NCI-H2227 (cell line): ENCODE results near the gene RABGEF1.
"Not testable (repeated sequence)": the region's sequence is repeated elsewhere in the genome, so short reads cannot be mapped to it uniquely, and the experiment has no call there.

Source experiments
- DNase-seq: peaks from one replicate; lab custom pipeline; 2025; ENCODE audit not compliant: unreplicated experiment; lab: John Stamatoyannopoulos, UW

Gene RABGEF1

GRCh38 chr7:66740302-66740979, at the start of gene RABGEF1:
TSS of gene RABGEF1 (plus strand) at chr7:66740733. CDS start at chr7:66771900, 31,167 bp downstream.
- peak; percentile 99 for DNase-seq

DNA sequence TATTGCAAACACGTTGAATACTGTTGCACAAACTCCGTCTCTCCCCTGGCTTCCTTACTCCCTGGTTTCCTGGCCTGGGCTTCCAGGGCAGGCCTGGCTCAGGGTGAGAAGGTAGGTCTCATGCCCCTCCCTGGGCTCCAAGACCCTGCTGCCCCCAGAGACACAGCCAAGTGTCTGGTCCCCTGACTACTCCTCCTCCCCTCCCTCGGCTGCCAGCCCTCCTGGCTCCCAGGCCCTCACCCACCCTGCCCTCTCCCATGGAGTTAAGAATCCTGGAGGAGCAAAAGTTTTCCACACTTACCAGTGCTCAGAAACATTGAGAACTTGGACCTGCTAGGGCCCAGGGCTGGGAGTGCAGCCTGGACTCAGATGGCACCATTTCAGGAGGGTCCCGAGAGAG, 47.2 kb upstream of the RABGEF1 start:
- DNase-seq = no peak

- no peak for DNase-seq
Observed at GRCh38 chr7:66694286-66694685, 46.2 kb upstream of the RABGEF1 start.

GRCh38 chr7:66695417-66695816, 45.1 kb upstream of the RABGEF1 start:
- DNase-seq = not testable (repeated sequence)

DNA sequence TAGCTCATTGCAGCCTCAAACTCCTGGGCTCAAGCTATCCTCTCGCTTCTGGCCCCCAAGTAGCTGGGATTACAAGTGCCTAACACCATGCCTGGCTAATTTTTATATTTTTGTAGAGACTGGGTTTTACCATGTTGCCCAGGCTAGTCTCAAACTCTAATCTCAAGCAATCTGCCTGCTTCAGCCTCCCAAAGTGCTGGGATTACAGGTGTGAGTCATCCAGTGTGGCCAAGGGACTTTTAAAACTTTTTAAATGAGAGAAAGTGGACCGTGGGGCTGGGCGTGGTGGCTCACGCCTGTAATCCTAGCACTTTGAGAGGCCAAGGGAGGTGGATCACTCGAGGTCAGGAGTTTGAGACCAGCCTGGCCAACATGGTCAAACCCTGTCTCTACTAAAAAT, 44.4 kb upstream of the RABGEF1 start:
- DNase-seq = not testable (repeated sequence)

DNA sequence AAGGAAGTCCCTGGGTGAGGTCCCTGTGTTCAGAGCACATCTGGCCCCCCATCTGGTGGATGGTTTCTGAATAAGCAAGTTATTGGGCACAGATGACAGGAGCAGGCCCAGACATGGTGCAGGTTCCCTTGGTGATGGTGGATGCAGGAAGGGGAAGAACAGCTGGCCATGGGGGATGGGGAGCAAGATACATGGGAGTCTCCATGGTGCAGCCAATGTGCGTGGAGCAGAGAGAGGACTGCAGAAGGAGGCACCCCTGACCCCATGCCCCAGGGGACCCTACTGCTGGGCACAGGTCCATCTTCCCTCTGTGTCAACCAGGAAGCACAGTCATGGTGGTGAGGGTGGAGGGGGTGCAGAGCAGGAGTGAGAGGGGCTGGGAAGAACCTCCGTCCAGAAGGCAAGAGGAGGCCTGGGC, 43.8 kb upstream of the RABGEF1 start:
- peak; percentile 24 for DNase-seq

DNA sequence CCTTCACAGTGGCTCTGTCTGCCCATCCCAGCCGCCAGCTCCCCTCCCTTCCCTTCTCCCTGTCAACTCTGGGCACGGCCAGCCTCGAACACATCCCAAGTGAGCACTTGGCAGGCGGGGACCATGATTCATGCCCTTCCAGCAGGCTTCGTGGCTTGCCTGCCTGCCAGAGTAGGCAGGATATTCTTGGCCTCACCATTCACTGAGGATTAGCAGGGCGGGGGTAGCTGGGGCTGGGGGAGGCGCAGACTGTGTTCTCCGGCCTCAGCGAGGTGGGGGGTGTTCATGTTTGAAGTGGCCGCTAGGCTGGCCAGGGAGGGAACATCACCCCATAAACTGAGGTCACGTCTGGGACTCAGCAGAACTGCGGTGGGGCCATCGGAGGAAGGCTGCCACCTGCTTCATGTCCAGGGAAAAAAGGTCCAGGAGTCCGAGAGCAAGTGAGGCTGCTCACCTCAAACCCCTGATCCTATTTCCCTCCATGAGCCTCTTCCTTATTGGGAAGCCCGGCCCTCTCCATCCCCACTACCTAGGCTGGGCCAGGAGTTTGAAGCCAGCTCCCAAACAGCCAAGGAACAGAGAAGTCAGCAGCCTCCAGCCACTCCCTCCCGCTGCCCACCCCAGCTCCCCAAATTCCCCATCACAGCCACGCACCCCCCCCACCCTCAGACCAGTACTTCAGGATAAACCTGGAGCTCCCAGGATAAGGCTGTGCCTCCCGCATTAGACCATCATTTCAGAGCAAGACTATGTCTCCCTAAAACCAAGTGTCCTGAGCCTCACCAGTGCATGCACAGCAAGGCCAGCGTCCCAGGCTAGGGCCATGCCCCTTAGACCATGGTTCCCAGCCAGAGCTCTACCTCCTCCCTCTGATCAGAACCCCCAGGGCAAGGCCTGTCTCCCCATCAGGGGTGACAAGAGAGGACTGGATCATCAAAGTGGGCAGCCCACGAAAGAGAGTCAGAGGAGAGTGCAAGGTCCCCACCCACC, 42.8 kb upstream of the RABGEF1 start:
- no peak for DNase-seq

- no peak for DNase-seq
Observed at GRCh38 chr7:66698652-66699205, 41.8 kb upstream of the RABGEF1 start.

GRCh38 chr7:66699998-66700397, 40.5 kb upstream of the RABGEF1 start:
- DNase-seq = no peak

DNA sequence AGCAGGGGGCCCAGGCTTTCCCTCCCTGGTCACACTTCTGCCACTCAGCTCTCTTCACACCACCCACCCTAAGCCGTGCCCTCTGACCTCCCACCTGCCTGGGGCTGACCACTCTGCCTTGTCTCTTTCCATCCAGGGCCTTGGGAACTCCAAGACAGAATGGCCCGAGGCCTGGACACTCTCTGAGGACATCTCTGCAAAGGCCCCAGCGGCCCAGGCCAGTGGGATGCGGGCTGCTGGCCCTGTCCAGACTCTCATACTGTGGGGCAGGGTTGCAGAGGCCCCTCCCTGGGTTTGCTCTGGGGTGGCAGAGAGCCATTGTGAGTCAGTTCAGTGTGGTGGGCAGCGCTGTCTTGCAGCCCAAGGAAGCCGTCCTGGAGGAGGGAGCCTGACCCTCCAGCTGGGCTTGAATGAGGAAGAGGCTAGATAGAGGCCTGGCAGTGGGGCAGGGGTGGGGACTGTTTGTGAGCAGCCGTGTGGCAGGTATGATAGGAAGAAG, 39.9 kb upstream of the RABGEF1 start:
- DNase-seq = no peak

- DNase-seq = no peak
Observed at GRCh38 chr7:66707825-66708224, 32.7 kb upstream of the RABGEF1 start.

GRCh38 chr7:66710752-66711151, 29.8 kb upstream of the RABGEF1 start:
- not testable (repeated sequence) for DNase-seq

DNA sequence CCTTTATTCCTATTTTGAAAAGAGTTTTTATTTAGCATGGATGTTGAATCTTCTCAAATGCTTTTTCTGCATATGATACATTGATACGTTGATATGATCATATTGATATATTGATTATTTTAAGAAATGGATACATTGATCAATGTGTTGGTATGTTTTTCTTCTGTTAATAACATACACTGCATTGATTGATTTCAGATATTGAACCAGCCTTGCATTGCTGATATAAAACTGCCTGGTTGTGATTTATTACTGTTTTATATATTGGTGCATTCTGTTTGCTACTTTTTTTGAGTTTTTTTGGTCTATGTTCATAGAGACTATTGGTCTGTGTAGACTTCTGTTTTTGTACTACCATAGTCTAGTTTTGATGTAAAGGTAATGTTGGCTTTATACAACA, 26.8 kb upstream of the RABGEF1 start:
- DNase-seq = no peak

- DNase-seq = not testable (repeated sequence)
Observed at GRCh38 chr7:66716634-66717033, 23.9 kb upstream of the RABGEF1 start.

DNA sequence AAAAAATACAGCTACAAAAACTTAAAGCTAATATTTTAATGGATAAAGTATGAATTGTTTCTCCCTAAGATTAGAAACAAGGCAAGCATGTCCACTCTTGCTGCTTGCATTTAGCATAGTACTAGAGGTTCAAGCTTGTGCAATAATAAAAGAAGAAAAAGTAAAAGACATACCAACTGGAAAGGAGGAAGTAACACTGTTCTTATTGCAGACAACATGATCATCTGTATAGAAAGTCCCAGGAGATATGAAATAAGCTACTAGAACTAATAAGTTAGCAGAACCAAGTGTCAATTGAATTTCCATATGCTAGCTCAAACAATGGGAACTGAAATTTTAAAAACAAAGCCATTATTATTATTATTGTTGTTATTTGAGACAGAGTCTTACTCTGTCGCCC, 20.0 kb upstream of the RABGEF1 start:
- no peak for DNase-seq

DNA sequence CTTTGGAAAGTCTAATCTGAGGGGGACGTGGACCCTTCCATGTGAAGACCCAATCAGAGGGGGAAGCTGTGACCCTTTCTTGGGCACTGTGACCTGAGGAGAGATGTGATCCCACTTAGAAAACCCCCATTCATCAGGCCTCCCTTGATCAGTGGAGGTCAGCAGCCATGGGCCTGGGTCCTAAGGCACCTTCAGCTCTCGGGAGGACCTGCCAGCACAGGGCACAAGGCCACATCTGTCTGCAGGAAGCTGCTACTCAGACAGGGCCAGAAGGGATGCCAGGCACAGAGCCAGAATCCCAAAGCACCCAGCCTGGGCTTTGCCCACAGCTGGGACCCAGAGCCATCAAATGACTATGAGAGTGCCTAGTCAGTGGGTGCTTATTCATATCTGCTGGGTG, 14.7 kb upstream of the RABGEF1 start:
- DNase-seq = no peak

DNA sequence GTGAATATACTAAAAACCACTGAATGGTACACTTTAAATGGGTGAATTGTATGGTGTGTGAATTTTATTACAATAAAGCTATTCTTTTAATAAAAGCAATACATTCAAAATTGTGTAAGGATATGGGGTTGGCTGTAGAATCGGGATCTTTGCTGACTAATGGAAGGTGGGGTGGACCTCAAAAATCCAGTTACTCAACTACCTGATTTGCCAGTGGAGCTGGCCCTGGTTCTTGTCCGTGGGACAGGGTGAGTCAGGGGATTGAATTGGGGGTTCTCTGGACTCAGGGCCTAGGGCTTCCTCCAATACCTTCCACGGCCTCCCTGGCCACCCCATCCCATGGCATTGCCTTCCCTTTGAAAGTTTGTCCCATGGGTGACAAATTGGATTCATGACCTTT, 13.5 kb upstream of the RABGEF1 start:
- no peak for DNase-seq

GRCh38 chr7:66728571-66728970, 12.0 kb upstream of the RABGEF1 start:
- no peak for DNase-seq

DNA sequence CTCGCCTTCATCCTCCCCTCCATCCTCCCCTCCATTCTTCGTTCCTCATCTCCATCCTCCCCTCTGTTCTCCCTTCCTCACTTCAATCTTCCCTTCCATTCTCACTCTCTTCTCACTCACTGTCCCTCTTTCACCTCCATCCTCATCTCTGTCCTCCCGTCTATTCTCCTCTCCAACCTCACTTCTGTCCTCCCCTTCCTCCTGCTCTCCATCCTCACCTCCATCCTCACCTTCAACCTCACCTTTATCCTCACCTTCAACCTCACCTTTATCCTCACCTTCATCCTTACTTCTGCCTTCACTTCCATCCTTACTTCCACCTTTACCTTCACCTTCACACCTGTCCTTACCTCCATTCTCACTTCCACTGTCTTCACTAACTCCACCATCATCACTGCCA, 11.3 kb upstream of the RABGEF1 start:
- DNase-seq = no peak

- no peak for DNase-seq
Observed at GRCh38 chr7:66731986-66732385, 8.5 kb upstream of the RABGEF1 start.

GRCh38 chr7:66732439-66732838, 8.1 kb upstream of the RABGEF1 start:
- DNase-seq = no peak

GRCh38 chr7:66734006-66734405, 6.5 kb upstream of the RABGEF1 start:
- no peak for DNase-seq
